PC-3 (cell line): ENCODE data around the gene ING3. TPM values are rescaled to one million over a fixed set of nuclear protein-coding genes. Genes with fewer than 3 reads are reported as not detected.

ENCODE experiments used
- ATAC-seq: fragments of 200-7000 bp; cut with Tn5 transposase; 2 replicates; pipeline ENCODE4 v1.9.1; 2020; ENCODE audit warnings: mild to moderate bottlenecking, moderate library complexity
- Bru-seq: library from RNA; stranded (reverse); fragments of 400-500 nt; gene quantifications from one replicate; lab custom pipeline; 2021; lab: Mats Ljungman, UMichigan
- BruChase-seq, 2 experiments: library from RNA; stranded (reverse); fragments of 400-500 nt; gene quantifications; one replicate each; lab custom pipeline; 2021; lab: Mats Ljungman, UMichigan
- BruUV-seq: library from RNA; stranded (reverse); fragments of 400-500 nt; replicated peaks from 2 replicates; lab custom pipeline; 2021; lab: Mats Ljungman, UMichigan
- CTCF ChIA-PET: fragments of 300-600 bp; sonication (Branson Sonifier 250); formaldehyde crosslinking; loops from one replicate; lab custom pipeline; 2022; ENCODE audit warnings: antibody characterized with exemption; lab: Charles Lee
- POLR2A ChIA-PET: fragments of 300-600 bp; sonication (Branson Sonifier 250); formaldehyde crosslinking; loops from one replicate; lab custom pipeline; 2022; ENCODE audit warnings: antibody characterized with exemption; ENCODE audit not compliant: unreplicated experiment; lab: Charles Lee
- DNase-seq: peaks from one replicate; pipeline ENCODE4 v3.0.0-alpha.2; 2015
- H2AFZ ChIP-seq: fragments of 300-600 bp; sonication (generic); 2 replicates; pipeline ENCODE4 v1.6.0; 2016; ENCODE audit warnings: antibody characterized with exemption, low read length
- H3F3A ChIP-seq: fragments of 300-600 bp; sonication (generic); one replicate; pipeline ENCODE4 v1.6.0; 2017; ENCODE audit warnings: antibody characterized with exemption, low read length, control low read depth, mild to moderate bottlenecking; ENCODE audit not compliant: unreplicated experiment
- H3K27ac ChIP-seq: fragments of 300-600 bp; sonication (generic); 2 replicates; pipeline ENCODE4 v1.5.1; 2016; ENCODE audit warnings: mild to moderate bottlenecking, low read length
- H3K27me3 ChIP-seq: fragments of 300-600 bp; sonication (generic); 2 replicates; pipeline ENCODE4 v1.6.1; 2016; ENCODE audit warnings: low read length, mixed read lengths
- H3K36me3 ChIP-seq: fragments of 300-600 bp; sonication (generic); 2 replicates; pipeline ENCODE4 v1.6.1; 2016; ENCODE audit warnings: low read depth, mixed run types, low read length, mixed read lengths
- H3K4me1 ChIP-seq: fragments of 300-600 bp; sonication (generic); 2 replicates; pipeline ENCODE4 v1.5.1; 2016; ENCODE audit warnings: low read length; ENCODE audit not compliant: insufficient read depth
- H3K4me2 ChIP-seq: fragments of 300-600 bp; sonication (generic); 2 replicates; pipeline ENCODE4 v1.6.0; 2016; ENCODE audit warnings: low read length
- H3K4me3 ChIP-seq: fragments of 300-600 bp; sonication (generic); 2 replicates; pipeline ENCODE4 v1.5.1; 2016; ENCODE audit warnings: mild to moderate bottlenecking, low read length, mixed read lengths
- H3K79me2 ChIP-seq: fragments of 300-600 bp; sonication (generic); 2 replicates; pipeline ENCODE4 v1.6.1; 2017; ENCODE audit warnings: low read length, mixed read lengths
- H3K9ac ChIP-seq: fragments of 300-600 bp; sonication (generic); 2 replicates; pipeline ENCODE4 v1.6.0; 2016; ENCODE audit warnings: mild to moderate bottlenecking, low read length
- H3K9me2 ChIP-seq: fragments of 300-600 bp; sonication (generic); replicated peaks from 2 replicates; pipeline ENCODE4 v1.6.1; 2016; ENCODE audit warnings: mixed run types, low read length, mixed read lengths
- H3K9me3 ChIP-seq: fragments of 300-600 bp; sonication (generic); 2 replicates; pipeline ENCODE4 v1.6.1; 2016; ENCODE audit warnings: low read length, mixed read lengths
- H4K20me1 ChIP-seq: fragments of 300-600 bp; sonication (generic); 2 replicates; pipeline ENCODE4 v1.6.1; 2016; ENCODE audit warnings: low read length, mixed read lengths
- CTCF ChIP-seq: fragments of 300-600 bp; sonication (generic); conservative IDR thresholded peaks from 2 replicates; pipeline ENCODE4 v1.5.1; 2017; ENCODE audit warnings: antibody characterized with exemption, low read depth, mild to moderate bottlenecking, low read length
- EZH2 ChIP-seq: fragments of 300-600 bp; sonication (generic); IDR thresholded peaks from one replicate; pipeline ENCODE4 v1.6.1; 2017; ENCODE audit warnings: antibody characterized with exemption, mild to moderate bottlenecking, low read length; ENCODE audit not compliant: unreplicated experiment
- EZH2phosphoT487 ChIP-seq: fragments of 300-600 bp; sonication (generic); IDR thresholded peaks from 2 replicates; pipeline ENCODE4 v1.6.1; 2018; ENCODE audit warnings: mild to moderate bottlenecking, antibody characterized with exemption, low read length, borderline replicate concordance
- intact Hi-C: fragments of 100-400 bp; cut with micrococcal nuclease; formaldehyde crosslinking; loops from 2 replicates; pipeline ENCODE4 v1.9.0; 2023
- long read RNA-seq: library from polyadenylated mRNA; unstranded; transcript quantifications from one replicate; pipeline ENCODE4 v2.0.0, GENCODE V29; 2021; ENCODE audit not compliant: unreplicated experiment
- total RNA-seq: library from RNA; depleted of rRNA; stranded (reverse); fragments of >200 nt; gene quantifications from 2 replicates; pipeline ENCODE4 v1.2.3, GENCODE V29; 2014; rRNA removed

The ING3 gene, protein sequence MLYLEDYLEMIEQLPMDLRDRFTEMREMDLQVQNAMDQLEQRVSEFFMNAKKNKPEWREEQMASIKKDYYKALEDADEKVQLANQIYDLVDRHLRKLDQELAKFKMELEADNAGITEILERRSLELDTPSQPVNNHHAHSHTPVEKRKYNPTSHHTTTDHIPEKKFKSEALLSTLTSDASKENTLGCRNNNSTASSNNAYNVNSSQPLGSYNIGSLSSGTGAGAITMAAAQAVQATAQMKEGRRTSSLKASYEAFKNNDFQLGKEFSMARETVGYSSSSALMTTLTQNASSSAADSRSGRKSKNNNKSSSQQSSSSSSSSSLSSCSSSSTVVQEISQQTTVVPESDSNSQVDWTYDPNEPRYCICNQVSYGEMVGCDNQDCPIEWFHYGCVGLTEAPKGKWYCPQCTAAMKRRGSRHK
- total RNA-seq, result 12.4 and 12.8 TPM in 2 replicates
- percentile 88 among the genes with signal in this experiment for Bru-seq, nascent RNA
- percentile 74 among the genes with signal in this experiment for BruChase-seq, experiment 1, labeled RNA remaining after a 6-hour chase
- BruChase-seq, experiment 2, labeled RNA remaining after a 2-hour chase, result percentile 83 among the genes with signal in this experiment
- long read RNA-seq, transcript ING3-201 (12 exons, 3,777 nt), result major isoform, 18 of 45 reads
- long read RNA-seq, transcript ING3-203 (11 exons, 1,718 nt), result minor isoform, 9 of 45 reads
- long read RNA-seq, transcript ING3-205 (4 exons, 1,723 nt), result minor isoform, 5 of 45 reads
- long read RNA-seq, transcript ING3-202 (5 exons, 1,222 nt), result minor isoform, 5 of 45 reads
- long read RNA-seq, partial matches to known transcripts, result 4 of 45 reads
- long read RNA-seq, other reads (novel, unspliced or antisense), result 4 of 45 reads

DNA sequence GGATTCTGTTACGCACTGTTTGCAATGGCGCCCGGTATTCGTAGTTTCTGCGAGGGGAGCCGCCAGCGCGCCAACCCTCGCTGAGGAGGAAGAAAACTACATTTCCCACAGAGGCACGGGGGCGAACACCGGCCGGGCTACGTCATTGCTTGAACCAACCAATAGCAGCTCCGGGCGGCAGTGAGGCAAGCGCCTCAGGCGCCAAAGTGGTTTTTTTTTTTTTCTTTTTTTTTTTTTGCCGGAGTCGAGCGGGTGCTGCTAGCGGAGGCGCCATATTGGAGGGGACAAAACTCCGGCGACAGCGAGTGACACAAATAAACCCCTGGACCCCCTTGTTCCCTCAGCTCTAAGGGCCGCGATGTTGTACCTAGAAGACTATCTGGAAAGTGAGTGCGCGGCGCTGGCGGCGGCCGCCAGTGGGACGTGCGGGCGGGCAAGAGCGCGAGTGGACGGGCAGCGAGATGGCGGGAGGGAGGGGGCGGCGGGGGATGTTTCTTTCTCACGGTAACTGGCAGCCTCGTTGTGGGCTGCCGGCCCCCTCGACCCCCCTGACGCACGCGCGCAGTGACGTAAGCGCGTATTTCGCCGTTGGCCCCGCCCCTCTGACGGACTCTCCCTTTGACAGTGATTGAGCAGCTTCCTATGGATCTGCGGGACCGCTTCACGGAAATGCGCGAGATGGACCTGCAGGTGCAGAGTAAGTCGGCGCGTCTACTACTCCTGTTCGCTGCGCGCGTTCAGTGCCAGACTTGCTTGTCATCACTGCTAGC, at the start of gene ING3:
ING3 (plus strand) TSS at position 239 of the 770 bp plus-strand sequence; CDS start at position 359, 120 bp downstream.
- peak; percentile 90 for ATAC-seq
- H3K4me3 ChIP-seq, result peak within 1 kb of the TSS; percentile 93
- DNase-seq, result peak; percentile 97
- peaks cover 28% of the 10 kb centered on the region for H3K79me2 ChIP-seq
- no TSS peak for BruUV-seq
- peaks cover 11% of the 10 kb centered on the region for H4K20me1 ChIP-seq
- peaks cover 18% of the 10 kb centered on the region for H3K36me3 ChIP-seq
- H3K27ac ChIP-seq, result peak within 1 kb of the TSS; percentile 92
- no peaks in the 10 kb centered on the region for H3K9me2 ChIP-seq
- peak within 1 kb of the TSS; percentile 99 for H3K9ac ChIP-seq
- peak within 1 kb of the TSS; percentile 97 for H2AFZ ChIP-seq
- H3K4me2 ChIP-seq, result peak within 1 kb of the TSS; percentile 95
- intact Hi-C loops, result loop anchor here (1.0 to 5.0 kb wide), 2 partner anchors 131 to 208 kb away; no protein-coding TSS in a partner anchor
- ChIA-PET POLR2A (interaction anchor here (0.5 to 0.7 kb wide), 6 partner anchors 11 to 1742 kb away, joined by 3 to 17 read pairs (median 4); no protein-coding TSS in a partner anchor), CTCF (interaction anchor here (0.5 to 0.7 kb wide), 5 partner anchors 39 to 578 kb away, joined by 3 to 8 read pairs (median 5); no protein-coding TSS in a partner anchor)
- no peaks in the 10 kb centered on the region for H3F3A ChIP-seq
- peaks cover 10% of the 10 kb centered on the region; the same call in 1 of the 2 replicates for H3K4me1 ChIP-seq
- H3K27me3 ChIP-seq, result no peaks in the 10 kb centered on the region
- TF ChIP-seq EZH2phosphoT487 (no peak), EZH2 (no peak), CTCF (no peak)
- no peaks in the 10 kb centered on the region for H3K9me3 ChIP-seq

DNA sequence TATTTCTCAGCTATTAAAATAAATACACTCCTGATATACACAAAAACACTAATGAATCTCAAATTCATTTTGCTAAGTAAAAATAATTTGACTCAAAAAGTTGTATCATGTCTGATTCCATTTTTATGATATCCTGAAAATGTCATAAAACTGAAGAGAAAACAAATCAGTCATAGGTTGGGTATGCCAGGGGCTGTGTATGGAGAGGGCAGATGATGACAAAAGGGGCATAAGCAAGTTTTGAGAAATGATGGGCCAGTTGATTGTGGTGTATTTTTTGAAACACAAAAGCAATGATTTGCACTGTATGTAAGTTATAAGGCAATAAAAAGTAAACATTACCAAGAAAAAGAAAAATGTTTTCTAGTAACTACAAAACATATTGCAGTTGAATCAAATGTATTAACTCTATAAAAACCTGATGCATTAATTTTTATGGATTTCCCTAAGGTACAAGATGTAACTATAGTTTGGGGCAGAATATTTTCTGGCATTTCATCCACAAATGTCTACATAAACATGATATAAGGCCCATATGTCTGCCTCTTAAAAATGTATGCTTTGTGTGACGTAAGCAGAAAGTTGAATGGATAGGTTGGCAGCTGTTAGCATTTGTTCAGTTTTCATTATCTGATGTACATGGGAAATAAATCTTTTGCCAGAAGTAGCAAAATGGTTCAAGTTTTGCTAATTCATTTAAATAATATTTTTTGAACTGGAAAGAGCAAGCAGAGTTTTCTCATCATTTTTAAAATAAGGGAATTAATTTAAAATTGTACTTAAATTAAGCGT, 35.1 kb upstream of the ING3 start:
- no peak overlapping the region for H3K4me3 ChIP-seq
- H3K9ac ChIP-seq, result no peak overlapping the region
- H3K9me3 ChIP-seq, result no peaks in the 10 kb centered on the region
- H3K27me3 ChIP-seq, result no peaks in the 10 kb centered on the region
- ATAC-seq (peak; percentile 93), DNase-seq (peak; percentile 47)
- POLR2A ChIA-PET, result no interaction called here
- H3K4me2 ChIP-seq, result no peak overlapping the region
- H3K79me2 ChIP-seq, result no peaks in the 10 kb centered on the region
- no peak overlapping the region for H2AFZ ChIP-seq
- no peaks in the 10 kb centered on the region for H4K20me1 ChIP-seq
- H3K27ac ChIP-seq, result no peak overlapping the region
- TF ChIP-seq EZH2 (no peak), CTCF (no peak), EZH2phosphoT487 (no peak)
- CTCF ChIA-PET, result no interaction called here
- H3F3A ChIP-seq, result no peaks in the 10 kb centered on the region
- intact Hi-C loops, result no loop called here
- H3K36me3 ChIP-seq, result no peaks in the 10 kb centered on the region
- no peaks in the 10 kb centered on the region for H3K9me2 ChIP-seq
- peaks cover 9% of the 10 kb centered on the region; the same call in 1 of the 2 replicates for H3K4me1 ChIP-seq
- BruUV-seq, result no TSS peak
